ENCODE results near the gene LUC7L.

DNA sequence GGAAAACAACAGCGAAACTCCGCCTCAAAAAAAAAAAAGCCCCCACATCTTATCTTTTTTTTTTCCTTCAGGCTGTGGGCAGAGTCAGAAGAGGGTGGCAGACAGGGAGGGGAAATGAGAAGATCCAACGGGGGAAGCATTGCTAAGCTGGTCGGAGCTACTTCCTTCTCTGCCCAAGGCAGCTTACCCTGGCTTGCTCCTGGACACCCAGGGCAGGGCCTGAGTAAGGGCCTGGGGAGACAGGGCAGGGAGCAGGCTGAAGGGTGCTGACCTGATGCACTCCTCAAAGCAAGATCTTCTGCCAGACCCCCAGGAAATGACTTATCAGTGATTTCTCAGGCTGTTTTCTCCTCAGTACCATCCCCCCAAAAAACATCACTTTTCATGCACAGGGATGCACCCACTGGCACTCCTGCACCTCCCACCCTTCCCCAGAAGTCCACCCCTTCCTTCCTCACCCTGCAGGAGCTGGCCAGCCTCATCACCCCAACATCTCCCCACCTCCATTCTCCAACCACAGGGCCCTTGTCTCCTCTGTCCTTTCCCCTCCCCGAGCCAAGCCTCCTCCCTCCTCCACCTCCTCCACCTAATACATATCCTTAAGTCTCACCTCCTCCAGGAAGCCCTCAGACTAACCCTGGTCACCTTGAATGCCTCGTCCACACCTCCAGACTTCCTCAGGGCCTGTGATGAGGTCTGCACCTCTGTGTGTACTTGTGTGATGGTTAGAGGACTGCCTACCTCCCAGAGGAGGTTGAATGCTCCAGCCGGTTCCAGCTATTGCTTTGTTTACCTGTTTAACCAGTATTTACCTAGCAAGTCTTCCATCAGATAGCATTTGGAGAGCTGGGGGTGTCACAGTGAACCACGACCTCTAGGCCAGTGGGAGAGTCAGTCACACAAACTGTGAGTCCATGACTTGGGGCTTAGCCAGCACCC is 54.0 kb downstream of the LUC7L start:
- TF ChIP-seq, protein P1, sequence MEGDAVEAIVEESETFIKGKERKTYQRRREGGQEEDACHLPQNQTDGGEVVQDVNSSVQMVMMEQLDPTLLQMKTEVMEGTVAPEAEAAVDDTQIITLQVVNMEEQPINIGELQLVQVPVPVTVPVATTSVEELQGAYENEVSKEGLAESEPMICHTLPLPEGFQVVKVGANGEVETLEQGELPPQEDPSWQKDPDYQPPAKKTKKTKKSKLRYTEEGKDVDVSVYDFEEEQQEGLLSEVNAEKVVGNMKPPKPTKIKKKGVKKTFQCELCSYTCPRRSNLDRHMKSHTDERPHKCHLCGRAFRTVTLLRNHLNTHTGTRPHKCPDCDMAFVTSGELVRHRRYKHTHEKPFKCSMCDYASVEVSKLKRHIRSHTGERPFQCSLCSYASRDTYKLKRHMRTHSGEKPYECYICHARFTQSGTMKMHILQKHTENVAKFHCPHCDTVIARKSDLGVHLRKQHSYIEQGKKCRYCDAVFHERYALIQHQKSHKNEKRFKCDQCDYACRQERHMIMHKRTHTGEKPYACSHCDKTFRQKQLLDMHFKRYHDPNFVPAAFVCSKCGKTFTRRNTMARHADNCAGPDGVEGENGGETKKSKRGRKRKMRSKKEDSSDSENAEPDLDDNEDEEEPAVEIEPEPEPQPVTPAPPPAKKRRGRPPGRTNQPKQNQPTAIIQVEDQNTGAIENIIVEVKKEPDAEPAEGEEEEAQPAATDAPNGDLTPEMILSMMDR (IDR thresholded peaks at IDR 0.05): no peak
- TF ChIP-seq POLR2A (IDR thresholded peaks at IDR 0.05): no peak
- TF ChIP-seq POLR2AphosphoS5 (IDR thresholded peaks at IDR 0.05): no peak
- no peak for TF ChIP-seq EP300 (IDR thresholded peaks at IDR 0.05; ENCODE audit: low read depth)
